HG03103 (cell line): ENCODE data around the gene GUCY2D.
"Not testable (repeated sequence)": the region's sequence is repeated elsewhere in the genome, so short reads cannot be mapped to it uniquely, and the experiment has no call there.

Experiments used
- ATAC-seq: cut with Tn5 transposase; IDR thresholded peaks from one replicate; pipeline ENCODE4 v1.9.1; 2021; ENCODE audit warnings: low read depth; ENCODE audit not compliant: unreplicated experiment

GUCY2D gene

GRCh38 chr17:8001976-8002720, at the start of gene GUCY2D:
Gene GUCY2D (plus strand): TSS chr17:8002615. CDS start chr17:8003048, 433 bp downstream.
- no peak for ATAC-seq

GRCh38 chr17:7953266-7953665, 49.1 kb upstream of the GUCY2D start:
- not testable (repeated sequence) for ATAC-seq

- no peak for ATAC-seq
These were observed 46.8 kb upstream of the GUCY2D start for GRCh38 chr17:7955414-7956227.

- no peak for ATAC-seq
These were observed 46.0 kb upstream of the GUCY2D start for GRCh38 chr17:7956228-7956965.

- ATAC-seq: no peak
These were observed 42.7 kb upstream of the GUCY2D start for GRCh38 chr17:7959503-7960253.

GRCh38 chr17:7961421-7961820, 41.0 kb upstream of the GUCY2D start:
- no peak for ATAC-seq

- no peak for ATAC-seq
These were observed 34.7 kb upstream of the GUCY2D start for GRCh38 chr17:7967751-7968150.

- ATAC-seq: no peak
These were observed 33.0 kb upstream of the GUCY2D start for GRCh38 chr17:7969433-7969832.

GRCh38 chr17:7971651-7972050, 30.8 kb upstream of the GUCY2D start:
- ATAC-seq: no peak

GRCh38 chr17:7972131-7972785, 30.2 kb upstream of the GUCY2D start:
- no peak for ATAC-seq

GRCh38 chr17:7974638-7975131, 27.7 kb upstream of the GUCY2D start:
- no peak for ATAC-seq

- no peak for ATAC-seq
These were observed 25.4 kb upstream of the GUCY2D start for GRCh38 chr17:7977039-7977438.

- no peak for ATAC-seq
These were observed 24.6 kb upstream of the GUCY2D start for GRCh38 chr17:7977805-7978204.

GRCh38 chr17:7982173-7982572, 20.2 kb upstream of the GUCY2D start:
- no peak for ATAC-seq

GRCh38 chr17:7982666-7983065, 19.7 kb upstream of the GUCY2D start:
- ATAC-seq: no peak

GRCh38 chr17:7984904-7985303, 17.5 kb upstream of the GUCY2D start:
- no peak for ATAC-seq

GRCh38 chr17:7987112-7987893, 15.1 kb upstream of the GUCY2D start:
- no peak for ATAC-seq

GRCh38 chr17:7988750-7989178, 13.7 kb upstream of the GUCY2D start:
- no peak for ATAC-seq
